NCI-H1436 treated with DMSO at 0.1 percent for 48 hours (cell line): ENCODE measurements around the gene FRMD1.

ENCODE experiments used
- DNase-seq: peaks from one replicate; lab custom pipeline; 2025; lab: John Stamatoyannopoulos, UW

The FRMD1 gene

GRCh38 chr6:168095171-168095691, 16.2 kb upstream of the FRMD1 start:
- no peak for DNase-seq

DNA sequence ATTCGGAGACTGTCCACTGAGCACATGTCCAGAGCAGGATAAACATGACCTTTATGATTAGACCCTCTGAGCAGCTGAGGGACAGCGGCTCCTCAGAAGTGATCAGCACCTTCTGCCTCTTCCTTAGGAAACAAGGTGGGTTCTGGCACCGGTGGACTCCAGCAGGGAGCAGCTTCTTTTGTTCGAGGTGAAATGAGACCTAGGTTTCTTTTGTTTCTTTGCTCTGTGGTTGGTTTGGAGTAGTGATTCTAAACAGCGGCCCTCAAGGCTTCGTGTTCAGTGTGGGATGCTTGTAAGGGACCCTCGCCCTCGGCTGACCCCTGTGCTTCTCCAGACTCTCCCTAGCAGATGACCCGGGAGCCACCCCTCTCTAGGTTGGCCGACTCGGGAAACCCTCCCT, 14.6 kb upstream of the FRMD1 start:
- no peak for DNase-seq

- no peak for DNase-seq
Observed at GRCh38 chr6:168093071-168093505, 14.1 kb upstream of the FRMD1 start.

DNA sequence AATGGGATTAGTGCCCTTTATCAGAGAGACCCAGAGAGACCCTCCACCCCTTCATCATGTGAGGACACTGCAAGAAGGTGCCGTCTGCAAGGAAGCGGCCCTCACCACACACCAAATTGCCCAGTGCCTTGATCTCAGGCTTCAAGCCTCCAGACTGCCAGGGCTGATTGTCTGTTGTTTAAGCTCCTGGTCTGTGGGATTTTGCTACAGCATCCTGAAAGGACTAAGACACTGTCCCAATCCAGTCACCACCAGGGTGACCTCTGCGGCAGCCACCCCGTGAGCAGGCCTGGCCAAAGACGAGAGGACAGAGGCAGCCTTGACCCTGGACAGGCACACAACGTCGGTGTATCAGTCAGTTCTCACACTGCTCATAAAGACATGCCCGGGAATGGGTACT, 13.5 kb upstream of the FRMD1 start:
- no peak for DNase-seq

- DNase-seq: no peak
Observed at GRCh38 chr6:168091381-168092264, 12.6 kb upstream of the FRMD1 start.

DNA sequence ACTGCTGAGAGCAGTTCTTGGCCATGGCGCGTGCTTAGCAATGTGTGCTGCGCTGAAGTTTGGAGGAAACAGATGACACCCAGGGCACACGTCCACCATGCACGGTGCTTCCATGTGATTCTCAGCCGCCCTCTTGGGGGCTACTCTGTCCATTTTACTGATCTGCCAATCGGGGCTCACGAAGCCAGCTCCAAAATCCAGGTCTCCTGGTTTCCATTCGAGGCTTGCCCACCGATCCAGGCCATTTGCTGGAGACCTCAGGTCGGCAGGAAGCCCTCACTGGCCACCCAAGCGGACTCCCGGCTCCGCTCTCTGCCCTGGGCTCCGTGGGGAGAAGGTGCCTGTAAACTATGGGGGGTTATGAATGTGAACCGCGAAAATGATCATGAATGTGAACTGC, 11.7 kb upstream of the FRMD1 start:
- DNase-seq: no peak

GRCh38 chr6:168090064-168090690, 11.2 kb upstream of the FRMD1 start:
- DNase-seq: no peak

DNA sequence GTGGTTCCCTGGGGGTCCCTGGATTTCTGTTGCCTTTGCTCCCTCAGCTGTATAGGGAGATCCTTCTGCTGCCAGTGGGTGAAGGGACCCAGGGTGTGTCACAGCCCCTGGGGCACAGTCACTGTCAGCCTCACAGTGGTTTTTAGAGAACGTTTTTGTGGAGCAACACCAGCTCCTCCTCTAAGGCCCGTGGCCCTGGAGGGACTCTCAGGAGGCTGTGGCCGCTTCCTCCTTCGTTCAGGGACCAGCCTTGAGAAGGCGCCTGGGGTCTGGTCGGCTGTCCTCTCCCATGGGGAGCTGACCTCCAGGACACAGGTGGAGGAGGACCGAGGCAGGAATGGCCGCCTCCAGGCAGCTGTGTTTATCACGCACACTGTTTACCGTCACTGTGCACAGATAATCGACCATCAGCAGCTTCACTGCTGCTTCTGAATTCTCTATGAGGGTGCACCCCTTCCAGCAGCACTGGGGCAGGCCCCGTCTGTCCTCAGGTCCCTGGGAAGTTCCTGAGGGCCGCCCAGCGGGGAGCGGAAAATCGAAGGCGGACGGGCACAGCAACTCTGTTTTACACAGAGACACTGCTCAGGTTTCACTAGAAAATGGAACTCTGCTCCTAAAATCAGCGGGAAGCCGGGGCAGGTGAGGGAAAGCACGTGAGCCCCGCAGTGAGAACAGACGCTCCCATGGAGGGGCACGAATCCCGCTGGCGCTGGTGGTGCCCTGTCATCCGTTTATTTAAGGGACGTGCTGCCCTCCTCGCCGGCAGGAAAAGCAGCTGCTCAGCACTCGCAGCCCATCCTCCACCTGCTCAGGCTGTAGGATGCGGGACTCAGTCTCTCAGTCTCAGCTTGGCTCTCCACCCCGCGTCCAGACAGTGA, 10.4 kb upstream of the FRMD1 start:
- no peak for DNase-seq

DNA sequence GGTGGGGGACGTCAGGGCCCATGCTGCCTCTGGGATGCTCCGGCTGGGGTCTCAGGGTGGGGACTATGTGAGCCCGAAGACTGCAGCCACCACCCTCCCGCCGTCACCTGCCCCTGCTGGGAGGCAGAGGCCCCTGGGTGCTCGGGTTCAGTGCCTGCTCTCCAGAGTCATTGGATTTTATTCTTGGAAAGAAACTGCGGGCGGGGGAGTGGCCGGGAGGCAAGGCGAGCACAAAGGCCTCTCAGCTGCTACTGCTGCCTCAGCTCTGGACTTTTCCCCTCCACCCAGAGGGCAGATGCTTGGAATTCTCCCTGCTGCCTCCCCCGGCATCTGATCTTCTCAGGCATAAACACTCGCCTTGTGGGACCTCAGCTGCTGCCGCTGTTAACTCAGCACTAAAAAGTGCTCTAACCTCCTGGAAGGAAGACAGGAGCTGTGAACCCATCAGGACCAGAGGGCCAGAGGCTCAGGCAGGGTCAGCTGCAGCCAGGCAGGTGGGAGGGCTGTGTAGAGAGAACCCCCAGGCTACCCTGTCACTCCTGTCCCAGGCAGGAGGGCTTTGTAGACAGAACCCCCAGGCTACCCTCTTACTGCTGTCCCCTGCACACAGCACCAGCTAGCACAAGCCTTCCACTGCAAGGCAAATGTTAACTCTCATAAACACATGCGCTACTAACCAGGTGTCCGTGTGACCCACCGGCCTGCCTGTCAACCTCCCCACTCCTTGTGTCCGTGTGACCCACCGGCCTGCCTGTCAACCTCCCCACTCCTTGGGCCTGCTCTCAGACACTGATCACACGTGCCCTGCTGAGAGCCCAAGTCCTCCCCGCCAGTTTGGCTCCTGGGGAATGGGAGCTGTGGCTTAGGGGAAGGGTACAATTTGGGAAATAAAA, 9.4 kb upstream of the FRMD1 start:
- no peak for DNase-seq

DNA sequence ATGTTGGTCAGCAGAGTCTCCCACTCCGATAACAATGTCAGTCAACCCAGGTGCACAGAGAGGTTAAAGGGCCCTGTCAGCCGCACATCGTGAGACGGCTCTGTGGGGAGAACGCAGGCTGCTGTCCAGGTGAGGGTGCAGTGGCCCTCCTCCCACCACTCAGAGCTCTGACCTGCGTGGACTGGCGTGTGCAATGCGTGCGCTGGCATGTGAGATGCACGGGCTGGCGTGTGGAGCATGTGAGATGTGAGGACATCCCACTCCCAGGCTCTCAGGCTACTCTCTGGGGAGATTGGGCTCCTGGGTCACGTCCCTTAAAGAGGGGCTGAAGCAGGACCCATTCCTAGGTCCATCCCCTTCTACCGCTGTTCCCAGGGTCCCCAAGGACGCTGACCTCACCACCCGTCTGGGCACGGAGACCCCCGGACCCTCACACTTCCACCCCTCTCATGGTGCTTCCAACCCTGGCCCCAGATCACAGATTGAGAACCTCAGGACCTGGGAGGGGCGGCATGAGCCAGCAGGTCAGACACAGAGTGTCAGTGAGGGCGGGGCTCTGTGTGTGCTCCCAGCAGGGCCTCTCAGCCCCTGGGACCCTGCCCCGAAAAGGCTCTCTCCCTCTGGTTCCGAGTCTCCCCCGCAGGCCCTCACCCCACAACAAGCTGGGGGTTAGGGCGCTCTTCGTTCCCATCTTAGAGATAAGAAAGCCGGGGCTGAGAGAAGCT, 8.6 kb upstream of the FRMD1 start:
- no peak for DNase-seq

- no peak for DNase-seq
Observed at GRCh38 chr6:168086616-168087015, 7.6 kb upstream of the FRMD1 start.

DNA sequence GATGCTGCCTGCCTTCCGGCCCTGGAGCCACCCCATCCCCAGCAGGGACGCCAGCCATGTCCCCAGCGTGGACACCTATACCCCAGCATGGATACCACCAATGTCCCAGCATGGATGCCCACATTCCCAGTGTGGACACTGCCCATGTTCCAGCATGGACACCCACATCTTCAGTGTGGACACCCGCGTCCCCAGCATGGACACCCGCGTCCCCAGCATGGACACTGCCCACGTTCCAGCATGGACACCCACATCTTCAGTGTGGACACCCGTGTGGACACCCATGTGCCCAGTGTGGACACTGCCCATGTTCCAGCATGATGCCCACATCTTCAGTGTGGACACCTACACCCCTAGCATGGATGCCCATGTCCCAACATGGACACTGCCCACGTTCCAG, 7.1 kb upstream of the FRMD1 start:
- no peak for DNase-seq

DNA sequence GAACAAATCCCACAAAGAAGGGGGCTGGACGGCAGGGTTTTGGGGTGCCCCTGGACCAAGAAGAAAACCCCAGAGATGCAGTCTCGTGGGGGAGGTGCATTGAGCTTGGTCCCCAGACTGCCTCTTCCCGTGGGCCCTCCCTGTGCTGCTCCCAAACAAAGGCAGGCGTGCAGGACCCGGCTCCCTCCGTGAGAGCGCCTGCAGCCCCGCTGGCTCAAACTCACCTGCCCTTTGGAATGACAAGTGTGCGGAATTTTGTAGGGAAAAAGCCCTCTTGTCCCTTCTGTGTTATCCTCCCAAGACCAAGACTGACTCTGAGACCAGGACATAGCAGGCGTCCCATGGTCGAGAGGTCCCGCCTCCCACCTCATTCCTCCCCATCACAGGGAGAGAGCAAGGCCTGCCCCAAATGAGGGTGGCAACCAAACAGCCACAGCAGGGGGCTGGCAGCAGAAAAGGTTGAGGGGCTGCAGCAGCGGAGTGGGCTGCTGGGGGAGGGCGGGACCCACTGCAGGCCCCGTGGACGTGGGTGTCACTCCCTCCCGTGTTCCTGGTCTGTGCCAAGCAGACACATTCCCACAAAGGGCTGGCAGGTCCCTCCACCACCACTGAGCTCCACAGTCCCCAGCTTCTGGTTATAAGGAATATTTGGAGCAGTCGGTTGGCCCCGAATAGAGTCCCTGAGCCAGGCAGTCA, 5.6 kb upstream of the FRMD1 start:
- DNase-seq: no peak

DNA sequence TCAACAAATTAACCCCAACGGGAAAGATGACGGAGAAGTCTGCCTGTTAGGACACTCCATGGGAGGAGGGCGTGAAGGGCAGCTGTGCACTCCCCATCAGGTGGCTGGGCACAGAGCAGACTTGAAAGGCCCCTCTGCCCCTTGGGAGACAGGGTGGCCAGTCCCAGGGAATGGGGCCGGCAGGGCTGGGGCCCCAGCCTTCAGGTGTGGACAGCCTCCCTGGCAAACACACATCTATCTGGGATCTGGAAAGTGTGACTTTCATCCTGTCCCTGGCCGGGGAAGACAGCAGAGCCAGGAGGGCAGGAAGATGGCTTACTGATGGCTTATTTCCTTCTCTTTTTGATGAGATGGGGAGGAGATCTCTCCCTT, 4.5 kb upstream of the FRMD1 start:
- no peak for DNase-seq

GRCh38 chr6:168082860-168083513, 4.0 kb upstream of the FRMD1 start:
- DNase-seq: no peak

- no peak for DNase-seq
Observed at GRCh38 chr6:168081858-168082546, 3.0 kb upstream of the FRMD1 start.

DNA sequence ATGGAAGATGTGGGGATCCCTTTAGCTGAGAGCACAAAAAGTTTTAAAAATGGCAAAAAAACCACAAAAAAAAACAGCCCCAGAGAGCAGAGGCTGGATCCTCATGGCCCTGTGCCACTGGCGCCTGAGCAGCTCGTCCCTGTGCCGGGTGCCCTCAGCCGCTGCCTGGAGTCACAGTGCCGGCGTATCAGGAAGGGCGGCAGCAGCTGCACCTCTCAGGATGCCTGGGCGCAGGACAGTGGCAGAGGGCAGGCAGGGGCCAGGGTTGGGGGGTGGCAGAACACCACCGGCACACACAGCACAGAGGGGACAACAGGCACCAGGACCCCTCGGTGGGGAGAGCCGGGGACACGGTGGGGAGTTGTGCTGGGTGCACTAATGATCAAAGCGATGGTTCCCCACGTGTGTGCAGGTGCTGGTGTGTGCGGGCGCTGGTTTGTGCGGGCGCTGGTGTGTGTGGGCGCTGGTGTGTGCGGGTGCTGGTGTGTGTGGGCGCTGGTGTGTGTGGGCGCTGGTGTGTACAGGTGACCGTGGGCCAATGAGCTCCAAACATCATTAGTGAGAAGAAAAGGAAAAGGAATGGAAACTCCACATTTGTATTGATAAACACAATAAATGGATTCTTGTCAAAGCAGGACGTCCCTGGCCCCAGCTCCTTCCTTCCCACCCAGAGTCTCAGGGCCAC, 1.5 kb upstream of the FRMD1 start:
- no peak for DNase-seq
